AG10803 (cell line): ENCODE results near the gene CEP170.

Experiments
- DNase-seq: peaks from one replicate; pipeline ENCODE4 v3.0.0; 2010; ENCODE audit warnings: low read depth
- H3K4me3 ChIP-seq: 2 replicates; pipeline ENCODE4 v1.5.1; 2011; ENCODE audit warnings: mild to moderate bottlenecking, low read length, control low read depth
- TF ChIP-seq, protein P1 (sequence below): conservative IDR thresholded peaks from 2 replicates; pipeline ENCODE4 v1.5.1; 2011; ENCODE audit warnings: mild to moderate bottlenecking, low read length, control low read depth, inconsistent platforms

Gene CEP170

DNA sequence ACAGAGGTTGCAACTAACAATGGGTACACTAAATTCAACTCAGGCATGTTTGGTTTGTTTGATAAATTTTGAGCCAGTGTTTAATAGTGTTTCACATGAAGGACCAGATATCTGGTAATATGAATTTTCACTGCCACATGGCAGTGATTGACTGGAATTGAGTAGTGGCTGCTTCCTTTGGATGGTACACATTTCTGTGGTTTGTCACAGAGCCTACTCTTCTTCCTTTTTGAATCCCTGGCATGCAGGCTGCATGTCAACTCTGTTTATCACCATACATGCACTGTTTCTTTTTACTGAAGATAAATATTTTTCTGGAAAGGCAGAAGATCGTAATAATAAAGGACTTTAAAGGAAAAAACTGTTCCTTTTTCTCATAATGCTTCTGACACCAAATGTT, 36.2 kb upstream of the CEP170 start:
- TF ChIP-seq, protein P1, sequence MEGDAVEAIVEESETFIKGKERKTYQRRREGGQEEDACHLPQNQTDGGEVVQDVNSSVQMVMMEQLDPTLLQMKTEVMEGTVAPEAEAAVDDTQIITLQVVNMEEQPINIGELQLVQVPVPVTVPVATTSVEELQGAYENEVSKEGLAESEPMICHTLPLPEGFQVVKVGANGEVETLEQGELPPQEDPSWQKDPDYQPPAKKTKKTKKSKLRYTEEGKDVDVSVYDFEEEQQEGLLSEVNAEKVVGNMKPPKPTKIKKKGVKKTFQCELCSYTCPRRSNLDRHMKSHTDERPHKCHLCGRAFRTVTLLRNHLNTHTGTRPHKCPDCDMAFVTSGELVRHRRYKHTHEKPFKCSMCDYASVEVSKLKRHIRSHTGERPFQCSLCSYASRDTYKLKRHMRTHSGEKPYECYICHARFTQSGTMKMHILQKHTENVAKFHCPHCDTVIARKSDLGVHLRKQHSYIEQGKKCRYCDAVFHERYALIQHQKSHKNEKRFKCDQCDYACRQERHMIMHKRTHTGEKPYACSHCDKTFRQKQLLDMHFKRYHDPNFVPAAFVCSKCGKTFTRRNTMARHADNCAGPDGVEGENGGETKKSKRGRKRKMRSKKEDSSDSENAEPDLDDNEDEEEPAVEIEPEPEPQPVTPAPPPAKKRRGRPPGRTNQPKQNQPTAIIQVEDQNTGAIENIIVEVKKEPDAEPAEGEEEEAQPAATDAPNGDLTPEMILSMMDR, result no peak
- H3K4me3 ChIP-seq, result no peak overlapping the region
- peak; percentile 61 for DNase-seq

DNA sequence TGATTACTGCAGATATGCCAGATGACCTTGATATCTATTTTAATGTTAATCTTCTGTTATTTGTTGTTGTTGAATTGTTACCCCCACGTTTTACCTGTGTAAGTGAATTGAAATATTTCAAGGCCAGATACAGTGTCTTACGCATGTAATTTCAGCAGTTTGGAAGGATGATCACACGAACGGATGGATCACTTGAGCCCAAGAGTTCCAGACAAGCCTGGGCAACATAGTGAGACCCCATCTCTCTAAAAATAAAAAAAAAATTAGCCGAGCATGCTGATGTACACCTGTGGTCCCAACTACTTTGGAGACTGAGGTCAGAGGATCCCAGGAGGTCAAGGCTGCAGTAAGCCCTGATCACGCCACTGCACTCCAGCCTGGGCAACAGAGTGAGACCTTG, 33.0 kb upstream of the CEP170 start:
- no peak for DNase-seq
- H3K4me3 ChIP-seq, result no peak overlapping the region
- TF ChIP-seq, protein P1, result no peak

DNA sequence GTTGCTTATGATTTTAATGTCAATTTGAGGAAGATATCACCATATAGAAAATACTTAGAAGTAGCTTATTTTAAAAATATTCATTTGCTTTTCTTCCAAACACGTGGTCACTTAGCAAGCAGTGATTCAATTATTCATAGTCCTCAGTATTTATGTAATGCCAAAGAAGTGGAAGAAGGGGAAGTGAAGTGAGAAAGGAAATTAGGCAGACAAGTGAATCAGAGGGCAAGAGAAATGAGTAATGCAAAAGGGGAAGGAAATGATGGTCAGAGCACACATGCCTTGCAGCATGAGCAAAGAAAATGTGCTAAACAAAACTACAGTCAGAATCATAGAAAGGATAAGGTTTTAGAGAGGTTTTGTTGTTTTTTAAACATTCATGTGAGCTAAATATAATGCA, 32.6 kb upstream of the CEP170 start:
- H3K4me3 ChIP-seq, result no peak overlapping the region
- peak; percentile 77 for DNase-seq
- TF ChIP-seq, protein P1, result no peak

DNA sequence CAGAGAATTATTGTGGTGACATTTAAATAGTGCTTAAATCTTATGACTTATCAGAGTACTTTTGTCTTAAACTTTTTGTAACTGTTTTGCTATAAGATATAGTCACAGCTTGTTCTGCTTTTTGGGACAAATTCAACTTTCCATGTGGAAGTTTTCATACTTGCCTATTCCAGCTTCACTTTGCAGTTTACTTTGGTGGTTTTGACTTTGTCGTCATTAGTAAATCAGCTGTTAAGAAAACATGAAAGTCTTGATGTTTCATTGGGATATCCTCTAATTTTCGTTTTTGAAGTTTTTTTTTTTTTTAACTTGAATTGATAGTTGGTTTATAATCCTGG, 32.0 kb upstream of the CEP170 start:
- TF ChIP-seq, protein P1, result no peak
- DNase-seq, result no peak
- H3K4me3 ChIP-seq, result no peak overlapping the region

DNA sequence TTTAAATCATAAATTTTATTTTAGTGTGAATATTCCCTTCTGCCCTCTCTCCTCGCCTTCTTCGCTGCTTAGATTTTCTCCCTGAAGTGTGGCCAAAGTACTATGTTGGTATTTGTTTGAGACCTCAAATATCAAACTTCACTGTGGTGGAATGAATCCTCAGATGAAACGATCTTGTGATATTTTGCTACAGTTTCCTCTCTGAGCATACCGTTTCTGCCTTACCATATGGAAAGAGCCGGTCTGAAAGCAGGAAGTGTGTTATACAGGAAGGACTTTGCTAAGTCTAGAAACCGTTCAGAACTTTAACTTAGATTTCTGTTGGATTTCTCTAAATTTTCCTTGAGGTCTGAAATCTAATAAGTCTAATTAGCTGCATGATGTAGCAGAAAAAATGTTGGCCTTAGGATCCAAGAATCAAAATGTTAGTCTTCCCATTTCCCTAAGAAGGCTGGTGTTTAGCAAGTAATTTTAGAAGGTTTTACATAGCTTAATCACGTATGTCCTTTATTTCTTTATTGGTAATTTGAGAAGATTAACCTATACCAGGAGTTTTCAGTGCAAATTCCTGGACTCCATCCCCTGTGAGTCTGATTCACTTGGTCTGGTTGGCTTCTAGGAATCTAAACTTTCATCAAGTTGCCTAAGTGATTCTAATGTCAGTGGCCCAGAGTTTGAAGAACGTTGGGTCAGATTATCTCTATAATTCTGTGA, 31.5 kb upstream of the CEP170 start:
- no peak overlapping the region for H3K4me3 ChIP-seq
- no peak for DNase-seq
- TF ChIP-seq, protein P1, result no peak

DNA sequence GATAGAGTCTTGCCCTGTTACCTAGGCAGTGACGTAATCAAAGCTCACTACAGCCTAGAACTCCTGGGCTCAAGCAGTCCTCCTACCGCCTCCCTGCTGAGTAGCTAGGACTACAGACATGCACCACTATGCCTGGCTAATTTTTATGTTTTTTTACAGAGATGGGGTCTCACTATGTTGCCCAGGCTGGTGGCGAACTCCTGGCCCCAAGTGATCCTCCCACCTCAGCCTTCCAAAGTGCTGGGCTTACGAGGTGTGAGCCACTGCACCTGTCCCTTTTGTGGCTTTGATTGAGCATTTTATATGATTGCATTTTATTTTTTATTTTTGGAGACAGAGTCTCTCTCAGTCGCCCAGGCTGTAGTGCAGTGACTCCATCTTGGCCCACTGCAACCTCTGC, 26.6 kb upstream of the CEP170 start:
- TF ChIP-seq, protein P1, result no peak
- DNase-seq, result no peak

DNA sequence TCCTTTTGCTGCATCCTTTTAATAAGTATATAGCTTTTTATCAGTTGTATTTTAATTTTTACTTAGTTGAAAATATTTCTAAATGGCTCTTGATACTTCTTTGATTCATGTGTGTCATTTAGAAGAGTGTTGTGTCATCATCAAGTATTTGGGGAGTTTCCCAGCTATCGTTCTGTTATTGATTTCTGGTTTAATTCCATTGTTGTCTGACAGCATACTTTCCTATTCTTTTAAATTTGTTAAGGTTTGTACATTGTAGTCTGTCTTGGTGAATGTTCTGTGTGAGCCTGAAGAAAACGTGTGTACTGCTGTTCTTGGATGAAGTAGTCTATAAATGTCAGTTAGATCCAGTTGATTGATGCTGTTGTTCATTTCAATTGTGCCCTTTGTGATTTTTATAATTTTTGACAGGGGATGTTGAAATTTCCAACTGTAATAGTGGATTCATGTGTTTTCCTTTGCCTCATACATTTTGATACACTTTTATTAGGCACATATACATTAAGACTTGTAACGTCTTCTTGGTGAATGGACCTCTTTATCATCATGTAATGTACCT, 25.6 kb upstream of the CEP170 start:
- TF ChIP-seq, protein P1, result no peak
- DNase-seq, result no peak

More for the DNA sequence above, 26.6 kb upstream of the CEP170 start:
- no peak overlapping the region for H3K4me3 ChIP-seq

More for the DNA sequence above, 25.6 kb upstream of the CEP170 start:
- no peak overlapping the region for H3K4me3 ChIP-seq
